GM18498 (cell line): Measurements from ENCODE around the gene DYRK1B.

Experiments used
- ATAC-seq: cut with Tn5 transposase; IDR thresholded peaks from one replicate; pipeline ENCODE4 v1.9.1; 2021; ENCODE audit warnings: mild to moderate bottlenecking, moderate library complexity; ENCODE audit not compliant: unreplicated experiment

DYRK1B gene

DNA sequence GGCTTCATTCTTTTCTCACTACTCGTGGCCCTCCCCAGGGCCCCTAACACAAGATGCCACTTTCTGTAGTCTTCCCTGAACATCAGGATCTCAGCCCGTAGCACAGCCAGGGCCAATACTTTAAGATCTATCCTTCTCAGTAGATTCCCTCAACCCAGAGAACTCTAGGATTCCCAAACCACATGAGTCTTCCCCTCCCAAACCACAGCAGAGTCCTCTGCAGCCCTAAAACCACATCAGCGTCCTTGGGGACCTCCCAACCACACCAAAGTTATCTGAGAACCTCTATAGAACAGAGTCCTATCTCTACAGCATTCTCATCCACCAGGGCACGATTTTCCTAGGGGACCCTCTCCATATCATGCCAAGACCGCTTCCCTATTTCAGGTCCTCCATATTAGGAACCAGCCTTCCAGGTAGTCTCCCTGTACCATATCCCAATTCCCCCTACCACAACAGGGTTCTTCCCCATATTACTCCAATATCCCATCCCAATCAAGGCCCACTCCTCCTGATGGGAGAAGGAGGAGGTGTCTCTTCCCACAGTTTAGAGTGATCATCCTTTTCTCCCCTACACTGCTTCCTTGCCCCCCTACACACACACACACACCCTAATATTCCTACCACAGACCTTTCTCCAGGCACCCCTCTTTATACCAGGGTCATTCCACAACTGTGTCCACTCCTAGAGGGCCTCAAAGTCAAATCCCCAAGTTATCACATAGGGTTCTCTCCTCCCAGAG, 1.4 kb downstream of the DYRK1B start:
- no peak for ATAC-seq

GRCh38 chr19:39831679-39832078, 2.3 kb downstream of the DYRK1B start:
- ATAC-seq, result no peak

- ATAC-seq, result no peak
Measured at GRCh38 chr19:39830847-39831246, 3.1 kb downstream of the DYRK1B start.

GRCh38 chr19:39830406-39830805, 3.6 kb downstream of the DYRK1B start:
- no peak for ATAC-seq

DNA sequence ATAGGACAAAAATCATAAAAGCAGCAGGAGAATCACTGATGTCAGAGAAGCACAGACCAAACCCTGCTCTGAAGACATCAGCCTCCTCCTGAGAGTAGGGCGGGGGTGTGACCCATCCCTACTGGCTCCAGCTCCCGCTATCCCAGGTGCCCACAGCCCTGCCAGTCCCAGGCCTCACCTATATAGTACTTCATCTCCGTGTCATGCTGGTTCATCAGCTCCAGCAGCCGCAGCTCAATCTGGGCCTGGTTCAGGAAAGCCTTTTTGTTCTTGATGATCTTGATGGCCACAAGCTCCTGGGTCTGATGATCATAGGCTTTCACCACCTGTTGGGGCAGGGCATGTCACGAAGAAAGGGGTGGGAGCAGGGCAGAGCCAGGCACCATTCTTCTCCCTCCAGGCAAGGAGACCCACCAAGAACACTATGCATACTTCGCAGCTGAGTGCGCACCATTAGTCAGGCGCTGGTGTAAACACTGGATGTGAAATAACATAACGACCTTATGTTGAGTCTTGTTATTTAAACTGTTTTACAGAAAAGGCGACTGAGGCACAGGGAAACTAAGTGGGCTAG, 4.2 kb downstream of the DYRK1B start:
- ATAC-seq, result no peak

GRCh38 chr19:39828654-39829032, 5.3 kb downstream of the DYRK1B start:
- no peak for ATAC-seq

DNA sequence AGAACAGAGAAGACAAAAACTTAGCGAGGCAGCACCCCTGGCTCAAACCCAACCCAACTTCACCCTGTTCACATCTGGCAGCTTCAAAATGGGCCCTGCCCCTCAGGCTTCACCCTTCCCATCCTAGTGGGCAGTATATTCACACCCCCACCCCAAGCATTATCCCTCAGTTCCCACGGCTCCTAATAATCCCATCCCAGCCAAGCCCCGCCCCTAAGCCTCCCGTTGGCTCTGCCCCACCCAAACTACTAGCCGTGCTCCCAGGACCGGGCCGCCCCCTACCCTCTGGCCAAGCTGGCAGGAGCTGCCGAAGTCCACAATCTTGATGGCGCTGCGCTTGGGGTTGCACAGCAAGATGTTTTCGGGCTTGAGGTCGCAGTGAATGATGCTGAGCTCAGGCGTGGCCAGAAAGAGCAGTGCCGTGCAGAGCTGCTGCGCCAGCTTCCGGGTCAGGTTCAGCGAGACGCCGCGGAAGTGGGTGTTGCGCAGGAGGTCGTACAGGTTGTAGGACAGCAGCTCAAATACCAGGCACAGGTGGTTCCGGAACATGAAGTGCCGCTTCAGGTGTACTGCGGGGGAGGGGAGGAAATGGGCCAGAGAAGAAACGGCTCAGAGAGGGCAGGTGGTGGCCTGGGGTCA, 5.8 kb downstream of the DYRK1B start:
- ATAC-seq, result no peak

- no peak for ATAC-seq
Measured at GRCh38 chr19:39827216-39827615, 6.7 kb downstream of the DYRK1B start.

DNA sequence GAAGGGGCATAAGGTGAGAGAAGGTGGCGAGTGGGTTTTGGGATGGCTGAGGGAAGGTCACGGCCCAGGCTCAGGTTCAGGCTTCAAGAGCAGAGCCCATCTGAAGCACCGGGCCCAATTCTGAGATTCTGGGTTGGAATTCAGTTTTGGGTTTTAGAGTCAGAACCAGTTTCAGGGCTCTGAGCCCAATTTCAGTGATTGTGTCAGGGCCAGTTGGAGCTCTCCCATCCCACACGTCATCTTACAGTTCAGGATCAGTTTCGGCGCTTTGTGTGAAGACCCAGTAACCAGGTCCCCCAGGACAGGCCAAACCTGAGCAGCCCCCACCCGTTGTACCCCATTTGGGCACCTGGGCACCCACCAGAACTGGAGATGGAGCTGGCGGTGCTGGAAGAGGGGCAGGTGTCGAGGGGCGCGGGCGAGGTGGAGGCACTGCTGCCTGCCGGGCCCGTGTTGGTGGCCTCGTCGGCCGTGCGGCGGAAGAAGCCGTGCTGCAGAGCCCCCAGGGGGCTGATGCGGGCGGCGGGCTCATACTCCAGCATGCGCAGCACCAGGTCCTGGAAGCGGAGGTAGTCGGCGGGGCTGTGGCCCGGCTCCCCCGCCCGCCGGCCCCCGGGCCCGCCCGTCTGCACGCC, 7.5 kb downstream of the DYRK1B start:
- ATAC-seq, result no peak

GRCh38 chr19:39825531-39826076, 8.4 kb downstream of the DYRK1B start:
- no peak for ATAC-seq

- ATAC-seq, result no peak
Measured at GRCh38 chr19:39825093-39825463, 8.9 kb downstream of the DYRK1B start.

- ATAC-seq, result peak; percentile 94
Measured at GRCh38 chr19:39824143-39825092, 9.5 kb downstream of the DYRK1B start.

DNA sequence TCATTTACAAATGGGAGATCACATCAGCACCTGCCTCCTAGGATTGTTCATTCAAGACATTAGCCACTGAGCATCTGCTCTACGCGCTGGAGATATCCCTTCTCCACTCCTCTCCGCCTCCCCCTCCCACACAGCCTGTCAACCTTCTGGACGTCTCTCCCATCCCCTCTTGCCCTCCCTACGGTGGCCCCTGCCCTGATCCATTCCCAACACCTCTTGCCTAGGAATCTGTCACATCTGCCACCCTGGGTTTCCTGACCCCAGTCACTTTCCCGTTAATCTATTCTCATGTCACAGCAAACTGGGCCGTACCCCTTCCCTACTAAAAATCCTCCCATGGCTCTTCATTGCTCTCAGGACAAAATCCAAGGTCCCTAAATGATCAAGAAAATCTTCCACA, 10.3 kb downstream of the DYRK1B start:
- ATAC-seq, result no peak

DNA sequence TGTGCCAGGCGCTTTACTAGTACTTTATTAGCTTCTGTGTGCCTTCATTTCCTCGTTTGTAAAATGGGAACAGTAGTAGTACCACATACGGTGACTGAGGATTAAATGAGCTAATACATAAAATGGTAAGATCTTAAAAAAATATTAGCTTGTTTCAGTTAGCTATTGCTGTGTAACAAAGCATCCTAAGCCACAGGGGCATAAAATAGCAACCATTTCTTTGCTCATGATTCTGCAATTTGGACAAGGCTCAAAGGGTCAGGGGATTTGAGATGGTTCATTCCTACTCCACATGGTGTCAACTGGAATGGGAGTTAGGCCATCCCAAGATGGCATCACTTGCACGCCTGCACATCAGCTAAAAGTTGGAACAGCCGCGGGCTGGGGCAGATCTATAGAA, 13.3 kb downstream of the DYRK1B start:
- no peak for ATAC-seq

- ATAC-seq, result no peak
Measured at GRCh38 chr19:39819786-39820185, 14.2 kb downstream of the DYRK1B start.

DNA sequence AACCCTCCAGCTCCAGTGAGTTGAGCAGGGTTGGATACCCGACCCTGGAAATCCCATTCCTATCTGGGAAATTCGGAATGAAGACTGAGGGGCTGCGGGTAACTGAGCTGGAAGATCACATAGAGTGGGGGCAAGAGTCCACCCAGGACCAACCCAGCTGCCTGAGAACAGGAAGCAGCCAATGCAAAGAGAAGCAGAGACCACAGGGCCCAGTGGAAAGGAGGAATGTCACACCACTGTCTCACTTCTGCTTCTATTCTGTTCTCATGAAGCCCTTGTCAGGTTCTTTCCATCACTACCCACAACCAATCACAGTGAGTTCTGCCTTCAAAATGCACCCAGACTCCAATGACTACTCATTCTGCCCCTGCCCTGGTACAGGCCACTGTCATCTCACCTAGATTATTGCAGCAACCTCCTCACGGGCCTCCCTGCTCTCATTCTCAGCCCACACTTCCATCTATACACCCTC, 15.3 kb downstream of the DYRK1B start:
- peak; percentile 89 for ATAC-seq

DNA sequence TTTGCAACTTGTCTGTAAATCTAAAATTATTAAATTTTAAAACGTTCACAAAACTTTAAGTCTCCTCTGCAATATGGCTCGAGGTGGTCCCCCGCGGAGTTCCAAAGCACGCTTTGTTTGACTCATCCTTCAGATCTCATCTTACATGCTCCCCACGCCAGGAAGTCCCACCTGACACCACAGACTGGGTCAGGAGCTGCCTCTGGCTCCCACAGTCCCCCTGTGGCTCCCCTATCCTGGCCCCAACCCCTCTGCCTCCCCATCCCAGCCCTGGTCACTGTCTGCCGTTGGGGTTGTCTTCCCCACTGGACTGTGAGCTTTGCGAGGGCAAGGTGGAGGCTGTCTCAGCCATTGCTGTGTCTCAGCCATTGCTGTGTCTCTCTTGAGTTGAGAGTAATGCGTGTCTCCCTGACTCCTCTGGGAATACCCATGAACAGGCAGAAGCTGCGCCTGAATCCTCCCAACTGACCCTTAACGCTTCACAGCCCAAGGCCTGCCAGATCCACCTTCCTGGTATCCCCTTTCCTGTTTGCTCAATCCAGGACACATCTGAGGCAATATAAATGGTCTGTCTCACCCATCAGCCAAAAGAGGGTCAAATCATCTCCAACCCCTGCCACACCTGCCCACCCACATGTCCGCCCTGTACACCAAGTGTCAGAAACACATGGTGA, 15.9 kb downstream of the DYRK1B start:
- ATAC-seq, result no peak

DNA sequence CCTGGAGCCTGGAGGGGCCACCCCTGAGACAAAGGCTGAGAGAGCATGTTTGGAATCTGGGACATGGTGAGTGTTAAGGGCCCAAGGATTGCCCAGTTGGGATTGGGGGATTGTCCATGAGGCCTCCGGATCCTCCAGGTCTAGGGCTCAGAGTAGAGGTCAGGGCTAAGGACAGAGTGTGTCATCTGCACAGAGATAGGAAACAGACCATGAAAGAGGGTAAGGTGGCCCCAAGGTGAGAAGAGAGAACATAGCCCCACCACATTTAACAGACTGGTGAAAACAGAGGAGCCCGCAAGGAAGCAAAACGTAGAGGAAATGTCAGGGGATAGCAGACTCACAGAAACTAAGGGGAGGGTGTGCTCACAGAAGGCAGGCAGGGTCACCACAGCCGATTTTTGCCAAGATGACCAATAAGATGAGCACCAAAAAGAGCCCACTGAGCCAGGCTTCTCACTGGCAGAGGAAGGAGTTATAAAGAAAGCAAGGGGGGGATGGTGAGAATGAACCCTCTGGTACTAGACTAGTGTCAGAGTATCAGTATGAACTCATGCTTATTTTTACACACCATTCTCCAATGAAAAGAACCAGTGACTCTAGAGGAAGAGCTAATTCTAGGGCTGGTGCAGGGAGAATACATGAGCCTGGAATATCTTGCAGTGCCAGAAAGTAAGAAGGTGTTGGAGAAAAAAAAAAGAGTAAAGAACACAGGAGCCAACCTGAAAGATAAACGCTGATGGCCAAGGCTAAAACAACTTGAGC, 17.5 kb downstream of the DYRK1B start:
- no peak for ATAC-seq

GRCh38 chr19:39814595-39814994, 19.4 kb downstream of the DYRK1B start:
- no peak for ATAC-seq
